Lower leg skin (tissue), 3 donors: ENCODE data around the gene LMAN2.

ENCODE experiments used
- POLR2A ChIP-seq, 2 donors: fragments of 450-650 bp; IDR thresholded peaks; one replicate each; pipeline ENCODE4 v1.6.1; 2016 to 2017; ENCODE audit warnings: antibody characterized with exemption in 2 of 2, mild to moderate bottlenecking in 1 of 2, moderate library complexity in 1 of 2
- TF ChIP-seq, protein P1 (sequence below), 3 donors: fragments of 450-650 bp; IDR thresholded peaks; one replicate each; pipeline ENCODE4 v1.5.1; 2016; ENCODE audit warnings: antibody characterized with exemption in 3 of 3, mild to moderate bottlenecking in 3 of 3, moderate library complexity in 2 of 3

DNA sequence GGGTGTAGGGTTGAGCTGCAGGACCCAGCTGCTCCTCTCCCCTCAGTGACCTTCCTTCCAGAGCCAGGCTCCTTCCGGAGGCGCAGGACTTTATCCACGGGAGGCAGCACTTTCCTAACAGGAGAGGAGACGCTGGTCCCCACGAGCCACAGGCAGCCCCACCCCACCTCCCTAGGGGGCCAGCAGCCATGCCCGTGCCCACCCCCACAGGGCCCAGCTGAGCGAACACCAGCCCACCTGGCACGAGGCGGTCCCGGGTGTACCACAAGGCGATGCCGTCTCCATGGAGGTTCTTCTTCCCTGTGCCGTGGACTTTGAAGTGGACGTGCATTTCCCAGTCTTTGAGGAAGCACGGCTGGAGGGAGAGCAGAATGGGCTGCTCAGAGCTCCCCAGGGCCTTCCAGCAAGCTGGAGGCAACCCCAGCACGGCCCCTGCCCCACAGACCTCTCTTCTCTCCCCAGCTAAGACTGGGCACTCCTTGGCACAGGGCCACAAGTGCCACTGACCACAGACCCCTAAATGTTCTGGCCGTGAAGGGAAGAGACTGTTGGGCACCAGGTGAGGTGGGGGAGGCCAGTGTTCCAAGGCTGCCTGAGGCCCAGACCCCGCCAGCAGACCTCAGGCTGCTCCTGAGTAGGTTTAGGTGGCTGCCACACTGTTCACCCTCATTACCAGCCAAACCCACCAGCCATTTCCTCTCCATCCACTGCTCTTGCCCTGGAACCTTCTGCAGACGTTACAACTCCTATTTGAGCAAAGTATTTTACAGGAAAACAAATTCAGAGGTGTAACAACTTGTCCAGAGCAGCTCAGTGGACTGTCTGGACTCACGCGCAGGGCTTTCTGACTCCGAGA, 13.0 kb downstream of the LMAN2 start:
- TF ChIP-seq POLR2A (IDR thresholded peaks at IDR 0.05): no peak
- TF ChIP-seq, protein P1, sequence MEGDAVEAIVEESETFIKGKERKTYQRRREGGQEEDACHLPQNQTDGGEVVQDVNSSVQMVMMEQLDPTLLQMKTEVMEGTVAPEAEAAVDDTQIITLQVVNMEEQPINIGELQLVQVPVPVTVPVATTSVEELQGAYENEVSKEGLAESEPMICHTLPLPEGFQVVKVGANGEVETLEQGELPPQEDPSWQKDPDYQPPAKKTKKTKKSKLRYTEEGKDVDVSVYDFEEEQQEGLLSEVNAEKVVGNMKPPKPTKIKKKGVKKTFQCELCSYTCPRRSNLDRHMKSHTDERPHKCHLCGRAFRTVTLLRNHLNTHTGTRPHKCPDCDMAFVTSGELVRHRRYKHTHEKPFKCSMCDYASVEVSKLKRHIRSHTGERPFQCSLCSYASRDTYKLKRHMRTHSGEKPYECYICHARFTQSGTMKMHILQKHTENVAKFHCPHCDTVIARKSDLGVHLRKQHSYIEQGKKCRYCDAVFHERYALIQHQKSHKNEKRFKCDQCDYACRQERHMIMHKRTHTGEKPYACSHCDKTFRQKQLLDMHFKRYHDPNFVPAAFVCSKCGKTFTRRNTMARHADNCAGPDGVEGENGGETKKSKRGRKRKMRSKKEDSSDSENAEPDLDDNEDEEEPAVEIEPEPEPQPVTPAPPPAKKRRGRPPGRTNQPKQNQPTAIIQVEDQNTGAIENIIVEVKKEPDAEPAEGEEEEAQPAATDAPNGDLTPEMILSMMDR (IDR thresholded peaks at IDR 0.05): no peak
